ENCODE measurements around the gene RTN1.

The RTN1 gene

GRCh38 chr14:59776468-59776867 lies 94.1 kb downstream of the RTN1 start:
- H3K4me3 ChIP-seq, result no peak overlapping the region
- no peak for TF ChIP-seq CTCF (IDR thresholded peaks at IDR 0.05)
- no peak overlapping the region for H3K27ac ChIP-seq
- DNase-seq (ENCODE audit: low spot score), result no peak

- Histone ChIP-seq H3K4me3 (no peak overlapping the region), H3K27ac (no peak overlapping the region)
- no peak for DNase-seq (ENCODE audit: low spot score)
- TF ChIP-seq CTCF (IDR thresholded peaks at IDR 0.05), result no peak
Measured at GRCh38 chr14:59772233-59772632, 98.3 kb downstream of the RTN1 start.

GRCh38 chr14:59771577-59771976 lies 99.0 kb downstream of the RTN1 start:
- Histone ChIP-seq H3K27ac (no peak overlapping the region), H3K4me3 (no peak overlapping the region)
- no peak for TF ChIP-seq CTCF (IDR thresholded peaks at IDR 0.05)
- no peak for DNase-seq (ENCODE audit: low spot score)

- Histone ChIP-seq H3K4me3 (no peak overlapping the region), H3K27ac (no peak overlapping the region)
- no peak for TF ChIP-seq CTCF (IDR thresholded peaks at IDR 0.05)
- DNase-seq (ENCODE audit: low spot score), result no peak
Measured at GRCh38 chr14:59769586-59769985, 101.0 kb downstream of the RTN1 start.

GRCh38 chr14:59768855-59769375 lies 101.7 kb downstream of the RTN1 start:
- no peak overlapping the region for H3K27ac ChIP-seq
- TF ChIP-seq CTCF (IDR thresholded peaks at IDR 0.05), result no peak
- H3K4me3 ChIP-seq, result no peak overlapping the region
- no peak for DNase-seq (ENCODE audit: low spot score)

GRCh38 chr14:59761851-59762250 lies 108.7 kb downstream of the RTN1 start:
- no peak for DNase-seq (ENCODE audit: low spot score)
- H3K4me3 ChIP-seq, result no peak overlapping the region
- no peak for TF ChIP-seq CTCF (IDR thresholded peaks at IDR 0.05)
- no peak overlapping the region for H3K27ac ChIP-seq

- no peak for TF ChIP-seq CTCF (IDR thresholded peaks at IDR 0.05)
- no peak overlapping the region for H3K4me3 ChIP-seq
- H3K27ac ChIP-seq, result no peak overlapping the region
- no peak for DNase-seq (ENCODE audit: low spot score)
Measured at GRCh38 chr14:59755409-59756135, 115.0 kb downstream of the RTN1 start.
